SW480 (cell line): ENCODE results near the gene EIF4E2.

ENCODE experiments used
- DNase-seq: peaks from one replicate; pipeline ENCODE4 v3.0.0-alpha.2; 2016; ENCODE audit warnings: low spot score

Gene EIF4E2

DNA sequence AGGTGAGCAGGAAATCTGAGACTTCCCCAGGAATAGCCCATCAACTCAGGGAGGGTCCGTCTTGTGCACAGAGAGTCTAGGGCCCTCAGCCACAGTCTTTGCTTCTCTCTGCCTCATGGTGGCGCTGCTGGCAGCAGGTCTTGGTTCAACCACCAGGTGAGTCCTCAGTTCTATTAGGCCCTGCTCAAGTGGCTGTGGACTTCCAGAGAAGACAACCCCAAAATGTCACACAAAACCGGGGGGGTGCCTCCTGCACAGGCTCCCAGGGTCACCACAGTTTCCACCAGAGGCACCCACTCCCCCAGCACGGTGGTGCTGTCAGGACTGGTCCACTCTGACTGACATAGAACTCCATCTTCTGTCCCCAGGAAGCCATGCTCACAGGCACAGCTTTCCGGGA lies 13.4 kb upstream of the EIF4E2 start:
- DNase-seq, result peak; percentile 30

GRCh38 chr2:232537499-232537898 lies 13.0 kb upstream of the EIF4E2 start:
- no peak for DNase-seq

GRCh38 chr2:232538671-232539070 lies 11.8 kb upstream of the EIF4E2 start:
- no peak for DNase-seq

DNA sequence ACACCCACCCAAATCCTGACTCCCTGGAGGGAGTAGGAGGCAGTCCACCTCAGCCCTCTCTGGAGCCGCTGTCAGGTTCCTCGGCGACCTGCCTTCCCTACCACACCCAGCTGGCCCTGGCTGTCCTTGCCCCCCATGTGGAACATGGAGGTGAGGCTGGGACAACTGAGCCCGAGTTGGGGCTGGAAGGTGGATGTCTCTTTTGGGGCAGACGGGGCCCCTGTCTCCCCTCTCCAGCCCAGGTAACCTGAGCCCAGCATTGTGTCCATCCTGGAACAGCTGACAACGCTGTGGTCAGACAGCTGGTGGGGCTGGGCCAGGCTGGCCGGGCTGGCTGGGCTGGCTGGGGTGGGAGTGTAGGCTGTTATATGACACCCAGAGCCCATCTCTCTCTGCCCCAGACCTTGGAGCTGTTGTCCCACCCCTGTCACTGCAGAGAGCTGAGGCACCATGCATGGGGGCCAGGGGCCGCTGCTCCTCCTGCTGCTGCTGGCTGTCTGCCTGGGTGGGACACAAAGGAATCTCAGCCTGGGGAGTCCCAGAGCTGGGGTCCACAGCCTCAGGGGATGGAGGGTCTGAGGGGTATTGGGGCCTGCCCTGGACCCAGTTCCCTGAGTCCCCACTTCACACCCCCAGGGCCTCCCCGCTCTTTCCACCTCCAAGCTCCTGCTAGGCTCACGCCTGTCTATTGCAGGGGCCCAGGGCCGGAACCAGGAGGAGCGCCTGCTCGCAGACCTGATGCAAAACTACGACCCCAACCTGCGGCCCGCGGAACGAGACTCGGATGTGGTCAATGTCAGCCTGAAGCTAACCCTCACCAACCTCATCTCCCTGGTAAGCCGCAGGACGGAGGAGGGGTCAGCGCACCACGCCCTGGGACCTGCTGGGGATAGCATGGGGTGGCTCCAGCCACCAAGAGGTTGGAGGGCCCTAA lies 10.9 kb upstream of the EIF4E2 start, which contains the start of gene CHRNG:
TSS of gene CHRNG (plus strand) at position 395 of the 934 bp plus-strand sequence. CDS start at position 451, 56 bp downstream.
- DNase-seq, result no peak

GRCh38 chr2:232540441-232541041 lies 9.9 kb upstream of the EIF4E2 start:
- DNase-seq, result no peak

- no peak for DNase-seq
Measured at GRCh38 chr2:232541195-232541960, 9.1 kb upstream of the EIF4E2 start.

GRCh38 chr2:232541961-232542714 lies 8.4 kb upstream of the EIF4E2 start:
- DNase-seq, result no peak

DNA sequence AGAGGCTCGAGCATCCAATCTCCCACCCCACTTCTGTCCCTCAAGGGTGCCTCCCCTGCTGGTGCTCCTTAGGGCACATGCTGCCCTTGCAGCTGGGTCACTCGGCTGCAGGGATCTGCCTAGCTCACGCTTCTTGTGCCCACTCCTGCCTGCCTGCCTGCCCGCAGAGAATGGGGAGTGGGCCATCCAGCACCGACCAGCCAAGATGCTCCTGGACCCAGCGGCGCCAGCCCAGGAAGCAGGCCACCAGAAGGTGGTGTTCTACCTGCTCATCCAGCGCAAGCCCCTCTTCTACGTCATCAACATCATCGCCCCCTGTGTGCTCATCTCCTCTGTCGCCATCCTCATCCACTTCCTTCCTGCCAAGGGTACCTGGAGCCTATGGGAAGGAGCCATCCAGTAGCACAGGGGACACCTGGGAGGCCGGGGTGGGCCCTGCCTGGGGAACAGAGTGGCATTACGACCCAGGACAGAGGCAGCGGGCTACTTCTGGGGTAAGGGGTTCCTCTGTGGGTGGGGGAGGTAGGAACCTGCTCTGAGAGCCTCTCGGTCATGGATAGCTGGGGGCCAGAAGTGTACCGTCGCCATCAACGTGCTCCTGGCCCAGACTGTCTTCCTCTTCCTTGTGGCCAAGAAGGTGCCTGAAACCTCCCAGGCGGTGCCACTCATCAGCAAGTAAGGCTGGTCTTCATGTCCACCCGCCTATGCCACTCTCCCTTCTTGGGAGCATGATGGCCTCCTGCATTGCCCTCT lies 7.6 kb upstream of the EIF4E2 start:
- no peak for DNase-seq

DNA sequence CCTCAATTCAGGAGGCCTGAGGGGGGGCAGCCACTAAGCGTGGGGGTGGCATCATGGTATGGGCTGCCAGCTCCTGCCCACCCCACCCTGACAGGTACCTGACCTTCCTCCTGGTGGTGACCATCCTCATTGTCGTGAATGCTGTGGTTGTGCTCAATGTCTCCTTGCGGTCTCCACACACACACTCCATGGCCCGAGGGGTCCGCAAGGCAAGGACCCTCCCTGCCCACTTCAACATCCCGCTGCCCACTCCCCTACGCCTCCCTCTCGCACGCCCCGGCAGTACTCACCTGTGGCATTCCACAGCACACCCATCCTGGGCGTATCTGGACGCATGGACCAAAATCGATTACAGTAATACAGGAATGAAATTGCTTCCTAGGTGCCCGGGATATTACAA lies 7.0 kb upstream of the EIF4E2 start:
- DNase-seq, result no peak

GRCh38 chr2:232543928-232544631 lies 6.4 kb upstream of the EIF4E2 start:
- DNase-seq, result no peak

- no peak for DNase-seq
Measured at GRCh38 chr2:232544674-232545073, 5.8 kb upstream of the EIF4E2 start.

- no peak for DNase-seq
Measured at GRCh38 chr2:232545511-232546375, 4.7 kb upstream of the EIF4E2 start.

DNA sequence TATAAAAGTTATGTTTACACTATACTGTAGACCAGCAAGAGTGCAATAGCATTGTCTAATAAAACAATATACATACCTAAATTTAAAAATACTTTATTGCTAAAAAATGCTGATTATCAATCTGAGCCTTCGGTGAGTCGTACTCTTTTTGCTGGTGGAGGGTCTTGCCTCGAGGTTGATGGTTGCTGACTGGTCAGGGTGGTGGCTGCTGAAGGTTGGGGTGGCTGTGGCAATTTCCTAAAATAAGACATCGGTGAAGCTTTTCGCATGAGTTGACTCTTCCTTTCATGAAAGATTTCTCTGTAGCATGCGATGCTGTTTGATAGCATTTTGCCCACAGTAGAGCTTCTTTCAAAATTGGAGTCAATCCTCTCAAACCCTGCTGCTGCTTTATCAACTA lies 2.5 kb upstream of the EIF4E2 start:
- no peak for DNase-seq

GRCh38 chr2:232549655-232550353 lies 685 bp upstream of the EIF4E2 start:
- DNase-seq, result no peak

DNA sequence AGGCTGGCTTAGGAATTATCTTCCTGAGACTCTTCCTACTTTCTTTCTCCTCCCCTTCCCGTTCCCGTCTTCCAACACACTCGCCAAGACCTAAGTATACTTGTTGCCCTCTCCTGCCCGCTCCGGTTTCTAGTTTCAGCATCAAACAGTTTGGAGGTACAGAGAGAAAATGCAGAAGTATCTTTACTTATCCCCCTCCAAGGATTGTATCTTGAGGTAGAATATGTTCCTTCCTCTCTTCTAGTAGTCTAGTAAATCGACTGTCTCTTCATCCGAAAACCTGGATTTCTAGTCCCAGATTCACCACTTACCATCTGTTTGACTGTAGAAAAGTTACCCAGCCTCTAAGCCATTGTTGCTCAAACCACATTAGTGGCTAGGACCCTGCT lies 755 bp downstream of the EIF4E2 start:
- no peak for DNase-seq

- DNase-seq, result no peak
Measured at GRCh38 chr2:232551776-232552175, 1.3 kb downstream of the EIF4E2 start.

GRCh38 chr2:232556426-232556825 lies 5.9 kb downstream of the EIF4E2 start:
- DNase-seq, result no peak

DNA sequence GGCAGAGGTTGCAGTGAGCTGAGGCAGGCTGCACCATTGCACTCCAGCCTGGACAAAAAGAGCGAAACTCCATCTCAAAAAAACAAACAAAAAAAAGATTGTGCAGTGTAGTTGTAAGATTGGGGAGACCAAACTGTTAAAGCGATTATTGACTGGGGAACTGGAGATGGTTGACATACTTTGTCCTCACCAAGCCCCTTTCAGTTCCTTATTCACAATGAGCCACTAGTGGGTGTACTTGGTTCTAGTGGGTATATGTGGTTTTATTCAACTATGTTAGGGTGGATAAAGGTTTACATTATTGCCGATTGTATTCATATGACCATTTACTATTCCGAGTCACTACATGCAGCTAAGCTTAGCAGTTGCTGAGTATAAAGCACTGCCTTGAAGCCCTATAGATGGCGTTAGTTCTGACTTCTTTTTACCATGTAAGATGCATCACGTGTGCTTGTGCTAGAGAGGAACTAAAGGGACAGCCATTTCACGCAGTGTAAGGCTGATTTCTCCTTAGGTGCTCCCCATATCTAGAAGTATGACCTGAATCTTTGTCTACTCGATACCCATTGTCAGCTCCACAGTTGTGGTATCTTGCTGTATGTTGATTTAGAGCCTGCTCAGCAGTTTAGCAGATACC lies 12.1 kb downstream of the EIF4E2 start:
- no peak for DNase-seq
